PC-9 (cell line): Measurements from ENCODE around the gene ADISSP. TPM values are rescaled to one million over a fixed set of nuclear protein-coding genes. Genes with fewer than 3 reads are reported as not detected.

ENCODE experiments used
- BruUV-seq: library from RNA; stranded (reverse); fragments of 400-500 nt; replicated peaks from 2 replicates; lab custom pipeline; 2021; lab: Mats Ljungman, UMichigan
- CTCF ChIA-PET: fragments of 300-600 bp; sonication (Branson Sonifier 250); formaldehyde crosslinking; loops from one replicate; lab custom pipeline; 2022; ENCODE audit warnings: antibody characterized with exemption; lab: Charles Lee
- POLR2A ChIA-PET: fragments of 300-600 bp; sonication (Branson Sonifier 250); formaldehyde crosslinking; loops from one replicate; lab custom pipeline; 2022; ENCODE audit warnings: antibody characterized with exemption; ENCODE audit not compliant: unreplicated experiment; lab: Charles Lee
- DNase-seq, 2 experiments: peaks; one replicate each; pipeline versions ENCODE4 v3.0.0 to v3.0.0-alpha.2; 2015 to 2022; ENCODE audit warnings: mixed read lengths in 1 of 2
- H2AFZ ChIP-seq: fragments of 200-600 bp; sonication (generic); 2 replicates; pipeline ENCODE4 v1.8.1; 2017; ENCODE audit warnings: antibody characterized with exemption
- H3F3A ChIP-seq: fragments of 200-600 bp; sonication (generic); 2 replicates; pipeline ENCODE4 v1.8.1; 2017; ENCODE audit warnings: antibody characterized with exemption, mild to moderate bottlenecking, low read depth; ENCODE audit not compliant: insufficient read depth
- H3K27ac ChIP-seq: fragments of 200-600 bp; sonication (generic); 2 replicates; pipeline ENCODE4 v1.6.1; 2016; ENCODE audit warnings: mixed run types
- H3K27me3 ChIP-seq: fragments of 200-600 bp; sonication (generic); 2 replicates; pipeline ENCODE4 v1.6.1; 2016; ENCODE audit warnings: low read depth, mixed run types; ENCODE audit not compliant: insufficient read depth
- H3K36me3 ChIP-seq: fragments of 200-600 bp; sonication (generic); 2 replicates; pipeline ENCODE4 v1.6.1; 2016; ENCODE audit warnings: low read depth, mixed run types
- H3K4me1 ChIP-seq: fragments of 200-600 bp; sonication (generic); replicated peaks from 2 replicates; pipeline ENCODE4 v1.6.1; 2016; ENCODE audit warnings: mixed run types; ENCODE audit not compliant: insufficient read depth
- H3K4me2 ChIP-seq: fragments of 200-600 bp; sonication (generic); 2 replicates; pipeline ENCODE4 v1.6.1; 2017; ENCODE audit warnings: mixed run types
- H3K4me3 ChIP-seq: fragments of 200-600 bp; sonication (generic); 2 replicates; pipeline ENCODE4 v1.6.1; 2016; ENCODE audit warnings: mixed run types
- H3K79me2 ChIP-seq: fragments of 200-600 bp; sonication (generic); 2 replicates; pipeline ENCODE4 v1.6.1; 2017; ENCODE audit warnings: low read depth, mixed run types
- H3K9me2 ChIP-seq: fragments of 200-600 bp; sonication (generic); 2 replicates; pipeline ENCODE4 v1.8.1; 2017; ENCODE audit warnings: mild to moderate bottlenecking; ENCODE audit not compliant: insufficient read depth
- H3K9me3 ChIP-seq: fragments of 200-600 bp; sonication (generic); 2 replicates; pipeline ENCODE4 v1.8.1; 2016; ENCODE audit warnings: low read depth; ENCODE audit not compliant: insufficient read depth
- H4K20me1 ChIP-seq: fragments of 200-600 bp; sonication (generic); 2 replicates; pipeline ENCODE4 v1.8.1; 2017; ENCODE audit not compliant: insufficient read depth
- EZH2 ChIP-seq: fragments of 200-600 bp; sonication (generic); IDR thresholded peaks from 2 replicates; pipeline ENCODE4 v1.8.0; 2017; ENCODE audit warnings: antibody characterized with exemption, low read depth
- intact Hi-C: fragments of 100-400 bp; cut with micrococcal nuclease; formaldehyde crosslinking; loops from one replicate; pipeline ENCODE4 v1.10.0; 2022; ENCODE audit not compliant: unreplicated experiment
- total RNA-seq: library from RNA; stranded (reverse); gene quantifications from 2 replicates; pipeline ENCODE4 v1.2.3, GENCODE V29; 2021
- TF ChIP-seq, protein P1 (sequence below): fragments of 200-600 bp; sonication (generic); conservative IDR thresholded peaks from 2 replicates; pipeline ENCODE4 v1.6.1; 2017; ENCODE audit warnings: mixed run types, antibody characterized with exemption, mild to moderate bottlenecking, moderate library complexity

Gene ADISSP
- total RNA-seq, 1 experiment from 2014 or later, result 86.9 TPM

- intact Hi-C loops, result no loop called here
- ChIA-PET CTCF (interaction anchor here (0.6 kb wide), 1 partner anchor 124 kb away, joined by 3 read pairs; no protein-coding TSS in a partner anchor), POLR2A (no interaction called here)
- Histone ChIP-seq H3K4me1 (no peaks in the 10 kb centered on the region), H2AFZ (no peak overlapping the region), H3K9me2 (no peaks in the 10 kb centered on the region), H3K27ac (no peak overlapping the region), H3K4me2 (no peak overlapping the region), H3K79me2 (no peaks in the 10 kb centered on the region), H3K9me3 (no peaks in the 10 kb centered on the region), H3K36me3 (no peaks in the 10 kb centered on the region), H4K20me1 (no peaks in the 10 kb centered on the region), H3F3A (peaks cover 10% of the 10 kb centered on the region; the same call in 1 of the 2 replicates), H3K27me3 (no peaks in the 10 kb centered on the region), H3K4me3 (no peak overlapping the region)
- TF ChIP-seq, protein P1, sequence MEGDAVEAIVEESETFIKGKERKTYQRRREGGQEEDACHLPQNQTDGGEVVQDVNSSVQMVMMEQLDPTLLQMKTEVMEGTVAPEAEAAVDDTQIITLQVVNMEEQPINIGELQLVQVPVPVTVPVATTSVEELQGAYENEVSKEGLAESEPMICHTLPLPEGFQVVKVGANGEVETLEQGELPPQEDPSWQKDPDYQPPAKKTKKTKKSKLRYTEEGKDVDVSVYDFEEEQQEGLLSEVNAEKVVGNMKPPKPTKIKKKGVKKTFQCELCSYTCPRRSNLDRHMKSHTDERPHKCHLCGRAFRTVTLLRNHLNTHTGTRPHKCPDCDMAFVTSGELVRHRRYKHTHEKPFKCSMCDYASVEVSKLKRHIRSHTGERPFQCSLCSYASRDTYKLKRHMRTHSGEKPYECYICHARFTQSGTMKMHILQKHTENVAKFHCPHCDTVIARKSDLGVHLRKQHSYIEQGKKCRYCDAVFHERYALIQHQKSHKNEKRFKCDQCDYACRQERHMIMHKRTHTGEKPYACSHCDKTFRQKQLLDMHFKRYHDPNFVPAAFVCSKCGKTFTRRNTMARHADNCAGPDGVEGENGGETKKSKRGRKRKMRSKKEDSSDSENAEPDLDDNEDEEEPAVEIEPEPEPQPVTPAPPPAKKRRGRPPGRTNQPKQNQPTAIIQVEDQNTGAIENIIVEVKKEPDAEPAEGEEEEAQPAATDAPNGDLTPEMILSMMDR, result no peak
- TF ChIP-seq EZH2, result no peak
- BruUV-seq, result no TSS peak
- DNase-seq, result no peak
Observed at GRCh38 chr20:3741836-3742458, 25.6 kb downstream of the ADISSP start.

- ChIA-PET CTCF (interaction anchor here (0.6 kb wide), 1 partner anchor 125 kb away, joined by 3 read pairs; no protein-coding TSS in a partner anchor), POLR2A (no interaction called here)
- BruUV-seq, result no TSS peak
- Histone ChIP-seq H3K9me3 (no peaks in the 10 kb centered on the region), H3K27ac (no peak overlapping the region), H2AFZ (no peak overlapping the region), H3K4me3 (no peak overlapping the region), H3K4me2 (no peak overlapping the region), H3F3A (peaks cover 10% of the 10 kb centered on the region; the same call in 1 of the 2 replicates), H3K27me3 (no peaks in the 10 kb centered on the region), H3K79me2 (no peaks in the 10 kb centered on the region), H3K4me1 (no peaks in the 10 kb centered on the region), H3K9me2 (no peaks in the 10 kb centered on the region), H3K36me3 (no peaks in the 10 kb centered on the region), H4K20me1 (no peaks in the 10 kb centered on the region)
- intact Hi-C loops, result no loop called here
- DNase-seq, result no peak
- TF ChIP-seq, protein P1, result no peak
- no peak for TF ChIP-seq EZH2
Observed at GRCh38 chr20:3740615-3741301, 26.8 kb downstream of the ADISSP start.

GRCh38 chr20:3739926-3740451 is 27.6 kb downstream of the ADISSP start:
- H3K4me2 ChIP-seq, result no peak overlapping the region
- H4K20me1 ChIP-seq, result no peaks in the 10 kb centered on the region
- DNase-seq, result no peak
- peaks cover 10% of the 10 kb centered on the region; the same call in 1 of the 2 replicates for H3F3A ChIP-seq
- H3K79me2 ChIP-seq, result no peaks in the 10 kb centered on the region
- no peaks in the 10 kb centered on the region for H3K9me2 ChIP-seq
- no peak overlapping the region for H3K27ac ChIP-seq
- no peak overlapping the region for H3K4me3 ChIP-seq
- no peaks in the 10 kb centered on the region for H3K27me3 ChIP-seq
- ChIA-PET CTCF (interaction anchor here (0.5 kb wide), 1 partner anchor 176 kb away, joined by 3 read pairs; no protein-coding TSS in a partner anchor), POLR2A (no interaction called here)
- BruUV-seq, result no TSS peak
- H2AFZ ChIP-seq, result no peak overlapping the region
- no peaks in the 10 kb centered on the region for H3K9me3 ChIP-seq
- TF ChIP-seq EZH2, result no peak
- TF ChIP-seq, protein P1, result no peak
- intact Hi-C loops, result no loop called here
- no peaks in the 10 kb centered on the region for H3K4me1 ChIP-seq
- H3K36me3 ChIP-seq, result no peaks in the 10 kb centered on the region
